GM21423 (cell line): ENCODE data around the gene EXTL2.
"Not testable (repeated sequence)": the region's sequence is repeated elsewhere in the genome, so short reads cannot be mapped to it uniquely, and the experiment has no call there.

Source experiments
- ATAC-seq: cut with Tn5 transposase; IDR thresholded peaks from one replicate; pipeline ENCODE4 v1.9.1; 2021; ENCODE audit warnings: mild to moderate bottlenecking, moderate library complexity; ENCODE audit not compliant: unreplicated experiment

EXTL2 gene

GRCh38 chr1:100861379-100861778, 33.3 kb downstream of the EXTL2 start:
- no peak for ATAC-seq

DNA sequence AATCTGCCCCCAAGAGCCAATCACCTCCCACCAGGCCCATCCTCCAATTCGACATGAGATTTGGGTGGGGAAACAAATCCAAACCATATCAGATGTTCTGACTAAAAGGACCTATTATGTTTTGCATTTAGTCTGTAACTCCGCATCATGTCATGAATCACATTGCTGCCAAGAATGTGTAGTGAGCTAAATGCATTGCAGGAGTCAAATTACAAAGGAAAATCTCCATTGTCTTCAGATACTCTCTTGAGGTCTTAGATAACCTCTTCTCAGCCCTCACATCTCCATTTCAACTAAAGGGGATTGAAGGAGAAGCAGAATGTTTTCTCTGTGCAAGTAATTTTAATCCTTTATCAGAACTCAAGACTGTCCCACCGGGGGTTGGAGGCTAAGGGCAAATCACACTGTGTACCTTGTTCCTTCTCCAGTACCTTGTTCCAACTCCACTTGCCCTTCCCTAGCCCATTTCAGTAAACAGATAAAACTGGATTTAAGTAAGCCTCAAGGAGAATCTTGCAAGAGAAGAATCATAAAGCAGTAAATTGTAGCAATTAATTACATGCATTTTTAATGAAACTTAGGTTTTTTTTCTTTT, 34.1 kb downstream of the EXTL2 start:
- ATAC-seq, result no peak

- not testable (repeated sequence) for ATAC-seq
Observed at GRCh38 chr1:100855116-100855515, 39.5 kb downstream of the EXTL2 start.

- no peak for ATAC-seq
Observed at GRCh38 chr1:100852976-100853375, 41.7 kb downstream of the EXTL2 start.

- no peak for ATAC-seq
Observed at GRCh38 chr1:100851726-100852125, 42.9 kb downstream of the EXTL2 start.

DNA sequence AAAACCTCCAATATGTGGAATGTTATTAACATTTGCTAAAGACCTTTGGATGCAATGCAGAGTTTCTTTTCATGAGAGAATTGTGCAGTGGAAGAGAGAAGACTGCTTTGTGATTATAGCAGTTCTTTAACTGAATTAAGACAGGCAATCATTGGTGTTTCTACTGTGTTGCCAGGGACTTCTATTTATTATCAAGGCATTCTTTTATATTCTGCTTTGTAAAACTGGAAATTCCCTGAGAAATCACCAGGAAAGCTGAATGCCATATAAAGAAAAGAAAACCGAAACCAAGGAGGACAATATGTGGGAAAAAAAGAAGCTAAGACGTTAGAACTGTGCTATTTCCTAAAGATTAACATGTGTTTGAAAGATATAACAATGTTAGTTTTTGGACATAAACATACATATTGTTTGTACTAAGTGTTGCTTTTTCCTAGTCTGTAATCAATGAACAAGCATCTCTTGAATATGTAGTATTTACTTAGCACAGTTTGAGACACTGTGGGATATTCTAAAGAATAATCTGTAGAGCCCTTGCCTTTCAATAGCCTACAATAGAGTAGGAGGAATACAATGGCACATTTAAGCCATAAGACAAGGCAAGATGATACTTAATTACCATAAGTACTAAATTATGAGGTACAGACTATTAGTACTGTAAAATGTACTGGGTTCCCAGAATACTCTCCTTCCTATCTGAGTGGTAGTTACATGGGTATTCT, 47.1 kb downstream of the EXTL2 start:
- no peak for ATAC-seq

DNA sequence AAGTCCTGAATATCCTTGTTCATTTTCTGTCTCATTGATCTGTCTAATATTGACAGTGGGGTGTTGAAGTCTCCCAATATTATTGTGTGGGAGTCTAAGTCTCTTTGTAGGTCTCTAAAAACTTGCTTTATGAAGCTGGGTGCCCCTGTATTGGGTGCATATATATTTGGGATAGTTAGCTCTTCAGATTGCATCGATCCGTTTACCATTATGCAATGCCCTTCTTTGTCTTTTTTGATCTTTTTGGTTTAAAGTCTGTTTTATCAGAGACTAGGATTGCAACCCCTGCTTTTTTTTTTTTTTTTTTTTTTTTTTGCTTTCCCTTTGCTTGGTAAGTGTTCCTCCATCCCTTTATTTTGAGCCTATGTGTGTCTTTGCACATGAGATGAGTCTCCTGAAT, 51.5 kb downstream of the EXTL2 start:
- ATAC-seq, result not testable (repeated sequence)

DNA sequence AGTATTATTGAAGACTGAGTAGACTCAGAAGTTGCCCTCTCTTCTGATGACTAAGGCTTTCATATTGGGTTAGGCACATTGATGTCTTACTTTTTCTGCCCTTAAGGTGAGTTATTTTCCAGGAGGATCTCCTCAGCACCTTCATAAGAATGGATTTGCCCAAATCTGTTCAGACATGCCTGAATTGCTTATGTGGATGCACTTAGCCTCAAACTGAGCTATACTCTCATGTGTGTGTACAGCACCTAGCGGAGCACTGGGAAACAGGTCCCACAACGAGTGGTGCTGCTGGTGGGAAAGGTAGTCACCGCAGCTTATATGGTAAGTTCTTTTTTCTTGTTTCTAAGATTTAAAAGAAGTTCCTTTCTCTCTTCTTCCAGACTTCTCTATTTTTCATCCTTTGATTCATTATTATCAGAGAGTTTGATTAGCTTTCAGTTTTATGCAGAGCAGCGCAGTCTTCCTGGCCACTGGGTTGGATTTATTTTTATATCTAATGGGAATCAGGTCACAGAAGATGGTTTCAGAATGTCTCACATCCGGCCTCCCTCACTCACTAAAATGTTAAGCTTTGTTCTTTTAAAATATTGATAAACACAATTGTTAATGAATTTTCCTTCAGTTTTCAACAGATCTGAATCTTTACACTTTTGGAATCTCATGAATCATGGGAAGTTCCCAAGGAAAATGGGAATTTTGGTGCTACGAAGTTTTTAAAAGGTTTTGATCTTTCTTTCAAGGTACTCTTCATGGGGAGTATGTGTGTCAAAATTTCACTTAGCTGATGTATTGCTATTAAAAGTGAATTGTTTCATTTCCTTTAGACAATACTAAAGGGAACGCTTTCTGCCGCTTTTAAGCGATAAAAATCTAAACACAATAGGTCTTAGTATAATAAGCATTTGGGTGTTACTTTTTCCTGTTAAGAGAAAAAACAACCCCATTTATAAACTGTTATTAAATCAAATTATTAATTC, 58.5 kb downstream of the EXTL2 start:
- ATAC-seq, result no peak

DNA sequence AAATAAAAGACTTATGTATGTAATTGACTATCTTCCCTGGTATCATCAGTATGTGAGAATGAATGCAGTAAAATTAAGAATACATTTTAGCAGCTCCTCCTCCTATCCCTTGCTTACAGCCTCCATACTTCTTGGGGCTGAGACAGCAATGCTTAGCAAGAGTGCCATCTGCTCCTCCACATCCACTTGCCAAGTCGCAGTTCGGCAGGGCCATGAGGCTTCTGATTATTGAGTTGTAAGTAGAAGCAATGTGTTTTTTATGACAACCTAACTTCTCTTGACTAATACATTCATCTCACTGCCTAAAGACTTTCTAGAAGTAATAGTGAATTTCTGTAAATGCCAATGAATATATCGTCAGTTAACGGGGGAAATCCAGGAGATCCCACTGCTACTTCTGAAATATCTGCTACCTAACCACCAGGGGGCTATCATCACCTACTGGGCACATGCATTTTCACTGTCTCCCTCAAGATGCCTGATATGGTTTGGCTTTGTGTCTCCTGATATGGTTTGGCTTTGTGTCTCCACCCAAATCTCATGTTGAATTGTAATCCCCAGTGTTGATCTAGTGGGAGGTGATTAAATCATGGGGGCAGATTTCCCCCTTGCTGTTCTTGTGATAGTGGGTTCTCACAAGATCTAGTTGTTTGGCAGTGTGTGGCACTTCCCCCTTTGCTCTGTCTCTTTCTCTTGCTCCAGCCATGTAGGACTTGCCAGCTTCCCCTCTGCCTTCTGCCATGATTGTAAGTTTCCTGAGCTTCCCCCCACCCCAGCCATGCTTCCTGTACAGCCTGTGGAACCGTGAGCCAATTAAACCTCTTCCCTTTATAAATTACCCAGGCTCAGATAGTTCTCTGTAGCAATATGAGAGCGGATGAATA, 59.6 kb downstream of the EXTL2 start:
- ATAC-seq, result no peak

DNA sequence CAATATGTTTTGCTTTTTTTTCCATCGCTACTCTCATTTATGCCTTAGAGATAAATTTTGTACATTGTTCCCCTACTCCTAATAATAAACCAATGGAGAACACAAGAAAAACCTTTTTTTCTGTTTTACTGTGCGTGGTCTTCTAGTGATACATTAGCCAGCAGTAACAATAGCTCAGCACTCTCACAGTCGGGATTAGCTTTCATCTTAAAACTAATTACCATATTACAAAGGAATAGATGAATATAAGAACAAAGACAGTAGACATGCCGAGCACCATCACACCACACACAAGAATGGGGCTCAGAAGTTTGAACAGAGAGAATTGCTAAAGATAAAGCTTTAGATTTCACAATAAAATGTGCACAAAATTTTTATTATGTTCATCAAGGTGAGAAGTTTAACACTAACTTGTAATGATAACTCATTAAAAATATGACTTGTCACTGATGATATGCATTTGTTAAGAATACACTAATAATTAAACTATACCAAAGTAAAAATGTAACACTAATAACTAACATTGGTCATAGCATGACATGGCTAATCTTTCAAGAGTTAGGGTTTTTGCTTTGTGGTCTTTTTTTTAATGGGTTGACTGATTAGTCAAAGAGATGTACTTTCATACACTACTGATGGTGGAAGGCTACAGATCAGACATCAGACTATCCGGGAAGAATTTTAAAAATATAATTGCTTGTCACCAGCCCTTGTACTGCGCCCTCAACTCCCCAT, 61.8 kb downstream of the EXTL2 start:
- no peak for ATAC-seq

GRCh38 chr1:100825666-100826065, 69.0 kb downstream of the EXTL2 start:
- not testable (repeated sequence) for ATAC-seq
